Prostate gland (tissue), 2 donors: ENCODE measurements around the gene CCS.

Source experiments
- CTCF ChIP-seq, 4 experiments: fragments of 200-600 bp in 2 of 4; fragments of 450-650 bp in 2 of 4; sonication (generic) in 2 of 4; IDR thresholded peaks; 1 replicate in 3 of 4; 2 replicates in 1 of 4; pipeline ENCODE4 v1.5.1; 2016 to 2019; ENCODE audit warnings: antibody characterized with exemption in 4 of 4, mild to moderate bottlenecking in 2 of 4, moderate library complexity in 2 of 4
- POLR2A ChIP-seq: fragments of 450-650 bp; IDR thresholded peaks from one replicate; pipeline ENCODE4 v1.6.1; 2016; ENCODE audit warnings: antibody characterized with exemption, mild to moderate bottlenecking
- POLR2AphosphoS5 ChIP-seq: sonication (generic); formaldehyde crosslinking; IDR thresholded peaks from one replicate; pipeline ENCODE4 v1.6.1; 2017; ENCODE audit warnings: antibody characterized with exemption

GRCh38 chr11:66593650-66594049 lies 665 bp downstream of the CCS start:
- TF ChIP-seq POLR2A: no peak
- TF ChIP-seq CTCF (IDR thresholded peaks at IDR 0.05): no peak
- no peak for TF ChIP-seq POLR2AphosphoS5
